ENCODE results near the gene CCNDBP1. TPM values are rescaled to one million over a fixed set of nuclear protein-coding genes. Genes with fewer than 3 reads are reported as not detected.
"Not testable (repeated sequence)": the region's sequence is repeated elsewhere in the genome, so short reads cannot be mapped to it uniquely, and the experiment has no call there.

CCNDBP1 gene, protein sequence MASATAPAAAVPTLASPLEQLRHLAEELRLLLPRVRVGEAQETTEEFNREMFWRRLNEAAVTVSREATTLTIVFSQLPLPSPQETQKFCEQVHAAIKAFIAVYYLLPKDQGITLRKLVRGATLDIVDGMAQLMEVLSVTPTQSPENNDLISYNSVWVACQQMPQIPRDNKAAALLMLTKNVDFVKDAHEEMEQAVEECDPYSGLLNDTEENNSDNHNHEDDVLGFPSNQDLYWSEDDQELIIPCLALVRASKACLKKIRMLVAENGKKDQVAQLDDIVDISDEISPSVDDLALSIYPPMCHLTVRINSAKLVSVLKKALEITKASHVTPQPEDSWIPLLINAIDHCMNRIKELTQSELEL
- 10 to 100 TPM; 60.5 to 78.4 TPM for total RNA-seq

GRCh38 chr15:43185157-43186002 lies at the start of gene CCNDBP1:
Gene CCNDBP1 (plus strand): TSS chr15:43185403. CDS start chr15:43185499, 96 bp downstream.
- DNase-seq (peak; percentile 98), ATAC-seq (peak; percentile 95)
- CTCF ChIA-PET = interaction anchor here (0.8 to 2.0 kb wide), 5 partner anchors 9 to 100 kb away, joined by 3 to 10 read pairs (median 5); no protein-coding TSS in a partner anchor
- H3K4me3 Mint-ChIP-seq = peak within 1 kb of the TSS; percentile 94
- no peaks in the 10 kb centered on the region for H3K27me3 Mint-ChIP-seq
- H3K9me3 Mint-ChIP-seq (ENCODE audit: low read depth) = no peaks in the 10 kb centered on the region
- H3K27ac Mint-ChIP-seq = peak within 1 kb of the TSS; percentile 96
- H3K36me3 Mint-ChIP-seq = peaks cover 28% of the 10 kb centered on the region
- peaks cover 38% of the 10 kb centered on the region for H3K4me1 Mint-ChIP-seq

GRCh38 chr15:43143203-43143941 lies 41.8 kb upstream of the CCNDBP1 start:
- DNase-seq (no peak), ATAC-seq (peak; percentile 45)
- H3K27ac Mint-ChIP-seq = peak overlapping the region; percentile 58
- CTCF ChIA-PET = interaction anchor here (1.1 kb wide), 1 partner anchor 52 kb away, joined by 3 read pairs; no protein-coding TSS in a partner anchor
- H3K27me3 Mint-ChIP-seq = no peaks in the 10 kb centered on the region
- peaks cover 63% of the 10 kb centered on the region for H3K36me3 Mint-ChIP-seq
- H3K4me3 Mint-ChIP-seq = no peak overlapping the region
- H3K9me3 Mint-ChIP-seq (ENCODE audit: low read depth) = no peaks in the 10 kb centered on the region
- peaks cover 25% of the 10 kb centered on the region for H3K4me1 Mint-ChIP-seq

DNA sequence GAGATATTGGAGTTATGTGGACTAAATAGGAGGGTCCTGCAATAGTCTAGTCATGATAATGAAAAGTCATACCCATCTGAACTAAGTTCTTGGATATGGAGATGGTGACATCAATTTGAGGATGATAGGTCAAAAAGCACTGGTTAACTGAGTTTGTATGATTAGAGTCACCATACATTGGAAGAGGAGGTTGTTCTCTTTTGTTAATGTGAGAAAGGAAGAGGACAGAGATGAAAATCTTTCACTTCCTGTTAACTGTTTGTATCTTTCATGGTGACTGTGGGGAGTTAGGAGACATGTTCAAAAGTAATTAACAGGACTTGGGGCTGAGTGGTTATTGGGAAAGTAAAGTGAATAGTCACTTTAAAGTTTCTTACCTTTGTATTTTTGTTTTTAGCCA lies 40.7 kb upstream of the CCNDBP1 start:
- H3K4me3 Mint-ChIP-seq = no peak overlapping the region
- H3K4me1 Mint-ChIP-seq = peaks cover 25% of the 10 kb centered on the region
- ATAC-seq (peak; percentile 63), DNase-seq (no peak)
- H3K27me3 Mint-ChIP-seq = no peaks in the 10 kb centered on the region
- CTCF ChIA-PET = no interaction called here
- H3K27ac Mint-ChIP-seq = peak overlapping the region; percentile 25
- H3K36me3 Mint-ChIP-seq = peaks cover 62% of the 10 kb centered on the region
- no peaks in the 10 kb centered on the region for H3K9me3 Mint-ChIP-seq (ENCODE audit: low read depth)

GRCh38 chr15:43146184-43146583 lies 39.0 kb upstream of the CCNDBP1 start:
- DNase-seq (no peak), ATAC-seq (no peak)
- H3K4me3 Mint-ChIP-seq = no peak overlapping the region
- peaks cover 55% of the 10 kb centered on the region for H3K36me3 Mint-ChIP-seq
- no peak overlapping the region for H3K27ac Mint-ChIP-seq
- CTCF ChIA-PET = no interaction called here
- H3K4me1 Mint-ChIP-seq = peaks cover 27% of the 10 kb centered on the region
- no peaks in the 10 kb centered on the region for H3K9me3 Mint-ChIP-seq (ENCODE audit: low read depth)
- H3K27me3 Mint-ChIP-seq = no peaks in the 10 kb centered on the region

DNA sequence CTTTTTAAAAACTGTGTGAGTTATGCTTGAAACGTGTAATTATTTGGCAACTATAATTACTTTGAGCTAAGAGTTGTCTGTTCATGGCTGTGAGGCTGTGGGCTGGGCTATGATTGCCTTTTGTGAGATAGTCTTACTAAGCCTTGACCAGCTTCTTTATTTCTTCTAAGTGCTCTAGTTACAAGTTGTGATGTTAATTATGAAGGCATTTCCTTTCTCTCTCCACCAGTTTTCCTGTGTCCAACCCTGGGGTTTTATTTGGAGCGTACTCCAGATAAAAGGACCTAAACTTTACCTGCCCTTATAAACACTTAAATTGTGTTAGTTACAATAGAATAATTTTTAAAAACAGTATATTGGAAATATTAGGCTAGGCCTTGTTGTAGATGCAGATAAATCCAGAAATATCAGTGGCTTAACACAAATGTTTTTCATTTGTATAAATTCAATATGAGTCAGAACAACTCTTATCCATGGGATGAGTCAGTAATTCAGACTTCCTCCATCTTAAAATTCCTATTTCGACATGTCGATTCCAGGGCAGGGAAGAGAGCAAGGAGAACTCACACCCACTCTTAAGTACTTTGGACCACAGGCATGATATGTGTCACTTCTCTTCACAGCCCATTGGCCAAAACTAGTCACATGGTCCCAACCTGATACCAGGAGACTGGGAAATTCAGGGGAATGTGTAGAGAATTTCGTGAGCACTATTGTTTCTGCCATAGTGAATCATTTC lies 34.8 kb upstream of the CCNDBP1 start:
- Mint-ChIP-seq H3K36me3 (peaks cover 55% of the 10 kb centered on the region), H3K27me3 (no peaks in the 10 kb centered on the region)
- CTCF ChIA-PET = no interaction called here

DNA sequence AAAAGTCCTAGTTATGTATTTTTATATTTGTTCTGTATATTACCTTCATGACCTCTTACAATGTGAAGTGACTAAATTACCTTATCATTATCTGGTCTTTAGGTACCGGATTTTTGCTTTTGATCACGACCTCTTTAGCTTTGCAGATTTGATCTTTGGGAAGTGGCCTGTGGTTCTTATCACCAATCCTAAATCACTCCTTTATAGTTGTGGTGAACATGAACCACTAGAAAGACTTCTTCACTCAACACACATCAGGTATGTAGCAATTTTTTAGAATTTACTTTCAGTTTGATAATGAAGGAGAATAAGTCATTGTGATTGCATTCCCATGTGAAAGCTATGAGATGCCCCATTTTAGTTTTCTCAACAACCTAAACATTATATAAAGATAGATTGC lies 33.5 kb upstream of the CCNDBP1 start:
- no peak overlapping the region for H3K4me3 Mint-ChIP-seq
- CTCF ChIA-PET = interaction anchor here (0.8 to 1.1 kb wide), 3 partner anchors 18 to 134 kb away, joined by 3 read pairs; no protein-coding TSS in a partner anchor
- peak overlapping the region; percentile 3 for H3K27ac Mint-ChIP-seq
- H3K27me3 Mint-ChIP-seq = no peaks in the 10 kb centered on the region
- ATAC-seq (peak; percentile 77), DNase-seq (no peak)
- H3K4me1 Mint-ChIP-seq = peaks cover 23% of the 10 kb centered on the region
- H3K36me3 Mint-ChIP-seq = peaks cover 51% of the 10 kb centered on the region
- no peaks in the 10 kb centered on the region for H3K9me3 Mint-ChIP-seq (ENCODE audit: low read depth)

More for the DNA sequence above, 34.8 kb upstream of the CCNDBP1 start:
- H3K4me1 Mint-ChIP-seq = peaks cover 24% of the 10 kb centered on the region
- H3K4me3 Mint-ChIP-seq = no peak overlapping the region
- DNase-seq (no peak), ATAC-seq (no peak)
- H3K9me3 Mint-ChIP-seq (ENCODE audit: low read depth) = no peaks in the 10 kb centered on the region
- no peak overlapping the region for H3K27ac Mint-ChIP-seq

GRCh38 chr15:43153269-43153668 lies 31.9 kb upstream of the CCNDBP1 start:
- H3K4me1 Mint-ChIP-seq = peaks cover 23% of the 10 kb centered on the region
- H3K27ac Mint-ChIP-seq = peak overlapping the region; percentile 26
- no peaks in the 10 kb centered on the region for H3K9me3 Mint-ChIP-seq (ENCODE audit: low read depth)
- DNase-seq (no peak), ATAC-seq (peak; percentile 23)
- H3K27me3 Mint-ChIP-seq = no peaks in the 10 kb centered on the region
- H3K36me3 Mint-ChIP-seq = peaks cover 52% of the 10 kb centered on the region
- CTCF ChIA-PET = no interaction called here
- H3K4me3 Mint-ChIP-seq = no peak overlapping the region

GRCh38 chr15:43165801-43166325 lies 19.3 kb upstream of the CCNDBP1 start:
- Mint-ChIP-seq H3K9me3 (ENCODE audit: low read depth) (no peaks in the 10 kb centered on the region), H3K27me3 (no peaks in the 10 kb centered on the region), H3K4me1 (peaks cover 5% of the 10 kb centered on the region), H3K27ac (peak overlapping the region; percentile 22), H3K36me3 (peaks cover 43% of the 10 kb centered on the region), H3K4me3 (no peak overlapping the region)
- CTCF ChIA-PET = no interaction called here
- DNase-seq (no peak), ATAC-seq (no peak)

GRCh38 chr15:43167261-43167660 lies 17.9 kb upstream of the CCNDBP1 start:
- H3K4me3 Mint-ChIP-seq; H3K27ac Mint-ChIP-seq; H3K4me1 Mint-ChIP-seq; ATAC-seq; DNase-seq; CTCF ChIA-PET; H3K9me3 Mint-ChIP-seq (ENCODE audit: low read depth); H3K27me3 Mint-ChIP-seq: not testable (repeated sequence)
- peaks cover 48% of the 10 kb centered on the region for H3K36me3 Mint-ChIP-seq

DNA sequence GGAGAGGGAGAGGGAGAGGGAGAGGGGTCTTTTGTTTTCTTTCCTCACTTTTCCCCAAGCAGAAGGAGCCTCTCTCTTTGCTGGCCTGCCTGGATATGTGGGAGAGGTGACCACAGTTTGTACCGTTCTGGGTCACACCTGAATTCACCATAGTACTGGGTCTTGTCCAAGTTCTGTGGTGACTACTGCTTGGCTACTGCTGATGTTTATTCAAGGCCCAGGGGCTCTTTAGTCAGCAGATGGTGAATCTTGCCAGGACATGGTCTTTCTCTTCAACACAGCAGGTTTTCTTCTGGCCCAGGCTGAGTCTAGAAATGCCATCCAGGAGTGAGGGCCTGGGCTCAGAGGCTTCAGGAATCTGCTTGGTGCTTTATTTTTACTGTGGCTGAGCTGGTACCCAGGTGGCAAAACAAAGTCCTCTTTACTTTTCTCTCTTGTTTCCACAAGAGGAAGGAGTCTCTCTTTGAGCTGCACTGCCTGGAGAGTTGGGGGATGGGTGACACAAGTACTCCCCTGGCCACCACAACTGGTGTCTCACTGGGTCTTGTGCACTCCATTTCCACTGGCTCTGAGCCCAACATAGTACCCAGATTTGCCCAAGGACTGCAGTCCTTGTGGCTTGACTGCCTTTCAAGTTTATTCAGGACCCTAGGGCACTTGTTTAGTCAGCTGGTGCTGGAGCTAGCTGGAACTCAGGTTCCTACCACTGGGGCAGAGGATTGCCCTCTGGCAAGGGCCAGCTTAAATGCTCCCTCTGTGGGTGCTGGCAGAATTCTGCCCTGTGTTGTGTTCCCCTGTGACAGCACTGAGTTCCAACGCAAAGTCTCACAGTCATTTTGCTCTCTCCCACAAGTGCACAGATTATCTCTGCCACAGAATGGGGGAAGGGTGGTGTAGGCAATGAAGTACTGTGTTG lies 16.8 kb upstream of the CCNDBP1 start:
- Mint-ChIP-seq H3K36me3 (peaks cover 53% of the 10 kb centered on the region), H3K9me3 (ENCODE audit: low read depth) (no peaks in the 10 kb centered on the region), H3K27me3 (no peaks in the 10 kb centered on the region), H3K4me1 (peaks cover 5% of the 10 kb centered on the region), H3K4me3 (no peak overlapping the region), H3K27ac (no peak overlapping the region)
- ATAC-seq = no peak
- no peak for DNase-seq
- CTCF ChIA-PET = no interaction called here

DNA sequence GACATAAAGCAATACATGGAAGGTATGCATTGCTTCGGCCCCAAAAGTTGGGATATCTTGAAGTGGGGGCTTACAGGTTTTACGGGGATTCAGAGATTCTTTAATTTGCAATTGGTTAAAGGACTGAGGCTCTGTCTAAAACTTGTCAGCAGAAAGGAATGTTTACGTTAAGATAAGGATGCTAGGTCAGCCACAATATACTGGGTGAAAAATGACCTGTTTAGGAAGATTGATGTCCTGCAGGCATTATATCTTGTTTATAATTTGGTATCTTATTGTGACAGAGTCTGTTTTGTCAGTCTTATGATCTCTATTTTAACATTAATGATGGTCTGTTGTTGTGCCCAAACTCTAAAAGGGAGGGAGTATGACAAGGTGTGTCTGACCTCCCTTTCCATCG lies 15.3 kb upstream of the CCNDBP1 start:
- H3K27ac Mint-ChIP-seq = no peak overlapping the region
- CTCF ChIA-PET = interaction anchor here (0.9 kb wide), 1 partner anchor 34 kb away, joined by 3 read pairs; no protein-coding TSS in a partner anchor
- H3K36me3 Mint-ChIP-seq = peaks cover 58% of the 10 kb centered on the region

More for the DNA sequence above, 15.3 kb upstream of the CCNDBP1 start:
- no peak for DNase-seq
- no peaks in the 10 kb centered on the region for H3K27me3 Mint-ChIP-seq
- peaks cover 4% of the 10 kb centered on the region for H3K4me1 Mint-ChIP-seq
- ATAC-seq = no peak
- no peaks in the 10 kb centered on the region for H3K9me3 Mint-ChIP-seq (ENCODE audit: low read depth)
- no peak overlapping the region for H3K4me3 Mint-ChIP-seq
